ENCODE measurements around the gene ITGAX.

The ITGAX gene

DNA sequence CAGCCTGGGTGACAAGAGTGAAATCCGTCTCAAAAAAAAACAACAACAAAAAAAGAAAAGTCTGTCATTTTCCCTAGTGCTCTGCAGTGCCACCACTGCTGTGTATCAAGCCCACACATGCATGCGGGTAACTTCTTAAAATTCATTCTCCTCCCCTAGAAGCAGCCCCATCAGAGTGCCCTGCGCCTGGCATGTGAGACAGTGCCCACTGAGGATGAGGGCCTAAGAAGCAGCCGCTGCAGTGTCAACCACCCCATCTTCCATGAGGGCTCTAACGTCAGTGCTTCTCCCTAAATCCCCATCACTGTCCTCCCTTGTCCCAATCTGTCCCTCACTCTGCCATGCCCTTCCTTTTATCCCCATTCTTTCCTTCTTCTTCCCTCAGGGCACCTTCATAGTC is 62.9 kb downstream of the ITGAX start:
- Histone ChIP-seq H4K20me1 (ENCODE audit: insufficient read depth, low read length) (no peaks in the 10 kb centered on the region), H3K9ac (ENCODE audit: low read length) (no peak overlapping the region), H3F3A (ENCODE audit: insufficient read depth, low read length) (no peaks in the 10 kb centered on the region), H2AFZ (ENCODE audit: low read length) (no peak overlapping the region), H3K27ac (ENCODE audit: low read length) (no peak overlapping the region), H3K27me3 (replicated peaks; ENCODE audit: insufficient read depth, low read length) (peaks cover 26% of the 10 kb centered on the region; the same call in 1 of the 2 replicates), H3K4me1 (ENCODE audit: low read length) (no peaks in the 10 kb centered on the region), H3K9me2 (replicated peaks; ENCODE audit: insufficient read depth, low read length) (no peaks in the 10 kb centered on the region), H3K4me3 (ENCODE audit: low read length) (no peak overlapping the region), H3K36me3 (replicated peaks; ENCODE audit: insufficient read depth, low read length) (no peaks in the 10 kb centered on the region), H3K79me2 (ENCODE audit: low read length) (no peaks in the 10 kb centered on the region), H3K9me3 (replicated peaks; ENCODE audit: insufficient read depth, low read length) (no peaks in the 10 kb centered on the region), H3K4me2 (ENCODE audit: low read depth, low read length) (no peak overlapping the region)
- no peak for TF ChIP-seq EZH2phosphoT487 (IDR thresholded peaks at IDR 0.05; ENCODE audit: low read length)
- no peak for TF ChIP-seq EZH2 (optimal IDR thresholded peaks at IDR 0.05; ENCODE audit: low read depth, low read length)
- TF ChIP-seq, protein P1, sequence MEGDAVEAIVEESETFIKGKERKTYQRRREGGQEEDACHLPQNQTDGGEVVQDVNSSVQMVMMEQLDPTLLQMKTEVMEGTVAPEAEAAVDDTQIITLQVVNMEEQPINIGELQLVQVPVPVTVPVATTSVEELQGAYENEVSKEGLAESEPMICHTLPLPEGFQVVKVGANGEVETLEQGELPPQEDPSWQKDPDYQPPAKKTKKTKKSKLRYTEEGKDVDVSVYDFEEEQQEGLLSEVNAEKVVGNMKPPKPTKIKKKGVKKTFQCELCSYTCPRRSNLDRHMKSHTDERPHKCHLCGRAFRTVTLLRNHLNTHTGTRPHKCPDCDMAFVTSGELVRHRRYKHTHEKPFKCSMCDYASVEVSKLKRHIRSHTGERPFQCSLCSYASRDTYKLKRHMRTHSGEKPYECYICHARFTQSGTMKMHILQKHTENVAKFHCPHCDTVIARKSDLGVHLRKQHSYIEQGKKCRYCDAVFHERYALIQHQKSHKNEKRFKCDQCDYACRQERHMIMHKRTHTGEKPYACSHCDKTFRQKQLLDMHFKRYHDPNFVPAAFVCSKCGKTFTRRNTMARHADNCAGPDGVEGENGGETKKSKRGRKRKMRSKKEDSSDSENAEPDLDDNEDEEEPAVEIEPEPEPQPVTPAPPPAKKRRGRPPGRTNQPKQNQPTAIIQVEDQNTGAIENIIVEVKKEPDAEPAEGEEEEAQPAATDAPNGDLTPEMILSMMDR (IDR thresholded peaks at IDR 0.05; ENCODE audit: low read length): no peak
- no peak for DNase-seq

DNA sequence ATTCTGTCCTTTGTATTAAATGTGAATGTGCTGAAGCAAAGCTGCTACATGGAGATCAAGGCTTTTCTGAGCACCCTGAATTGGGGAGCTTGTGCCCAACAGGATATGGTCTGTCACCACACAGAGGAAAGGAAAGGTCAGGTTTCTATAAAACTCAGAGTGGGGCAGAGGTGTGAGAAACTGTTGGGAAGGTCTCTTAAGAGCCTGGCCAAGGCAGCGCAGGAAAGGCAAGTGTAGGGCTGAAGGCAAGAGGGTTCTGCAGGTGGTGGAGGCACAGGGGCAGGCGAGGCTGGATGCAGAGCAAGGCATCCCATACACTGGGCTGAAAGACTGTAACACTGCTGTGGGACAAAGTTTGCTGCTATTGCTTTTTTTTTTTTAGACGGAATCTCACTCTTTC is 65.1 kb downstream of the ITGAX start:
- Histone ChIP-seq H3K9me3 (replicated peaks; ENCODE audit: insufficient read depth, low read length) (no peaks in the 10 kb centered on the region), H3K4me2 (ENCODE audit: low read depth, low read length) (no peak overlapping the region), H3K9ac (ENCODE audit: low read length) (no peak overlapping the region), H4K20me1 (ENCODE audit: insufficient read depth, low read length) (no peaks in the 10 kb centered on the region), H3K4me1 (ENCODE audit: low read length) (no peaks in the 10 kb centered on the region), H3K9me2 (replicated peaks; ENCODE audit: insufficient read depth, low read length) (no peaks in the 10 kb centered on the region), H2AFZ (ENCODE audit: low read length) (no peak overlapping the region), H3K27ac (ENCODE audit: low read length) (no peak overlapping the region), H3F3A (ENCODE audit: insufficient read depth, low read length) (no peaks in the 10 kb centered on the region), H3K79me2 (ENCODE audit: low read length) (no peaks in the 10 kb centered on the region), H3K27me3 (replicated peaks; ENCODE audit: insufficient read depth, low read length) (peaks cover 13% of the 10 kb centered on the region; the same call in 1 of the 2 replicates), H3K4me3 (ENCODE audit: low read length) (no peak overlapping the region), H3K36me3 (replicated peaks; ENCODE audit: insufficient read depth, low read length) (no peaks in the 10 kb centered on the region)
- no peak for TF ChIP-seq EZH2 (optimal IDR thresholded peaks at IDR 0.05; ENCODE audit: low read depth, low read length)
- no peak for TF ChIP-seq EZH2phosphoT487 (IDR thresholded peaks at IDR 0.05; ENCODE audit: low read length)
- TF ChIP-seq, protein P1 (IDR thresholded peaks at IDR 0.05; ENCODE audit: low read length): no peak
- DNase-seq: no peak

DNA sequence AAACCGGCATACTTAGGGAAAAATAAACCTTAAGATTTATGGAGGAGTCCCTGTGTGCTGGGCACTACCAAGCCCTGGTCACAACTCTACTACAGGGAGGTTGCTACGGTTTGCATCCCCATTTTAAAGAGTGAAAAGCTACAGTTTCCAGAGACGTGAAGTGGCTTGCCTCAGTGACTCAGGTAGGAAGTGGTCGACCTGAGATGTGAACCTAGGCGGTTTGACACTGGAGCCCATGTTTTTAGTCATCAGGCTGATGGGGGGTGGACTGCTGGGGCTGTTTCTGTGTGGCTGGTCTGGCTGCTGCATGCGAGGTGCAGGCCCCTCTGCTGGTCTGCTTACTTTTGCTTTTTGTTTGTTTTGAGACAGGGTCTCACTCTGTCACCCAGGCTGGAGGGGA is 66.6 kb downstream of the ITGAX start:
- Histone ChIP-seq H3K4me2 (ENCODE audit: low read depth, low read length) (no peak overlapping the region), H3K9ac (ENCODE audit: low read length) (no peak overlapping the region), H4K20me1 (ENCODE audit: insufficient read depth, low read length) (no peaks in the 10 kb centered on the region), H3K9me2 (replicated peaks; ENCODE audit: insufficient read depth, low read length) (no peaks in the 10 kb centered on the region), H3K27ac (ENCODE audit: low read length) (no peak overlapping the region), H3K4me1 (ENCODE audit: low read length) (no peaks in the 10 kb centered on the region), H2AFZ (ENCODE audit: low read length) (no peak overlapping the region), H3K36me3 (replicated peaks; ENCODE audit: insufficient read depth, low read length) (no peaks in the 10 kb centered on the region), H3K4me3 (ENCODE audit: low read length) (no peak overlapping the region), H3F3A (ENCODE audit: insufficient read depth, low read length) (no peaks in the 10 kb centered on the region), H3K9me3 (replicated peaks; ENCODE audit: insufficient read depth, low read length) (no peaks in the 10 kb centered on the region), H3K79me2 (ENCODE audit: low read length) (no peaks in the 10 kb centered on the region), H3K27me3 (replicated peaks; ENCODE audit: insufficient read depth, low read length) (0 out of 2 replicates have a peak, but pooled peaks cover under 1% of the 10 kb centered on the region)
- TF ChIP-seq, protein P1 (IDR thresholded peaks at IDR 0.05; ENCODE audit: low read length): no peak
- TF ChIP-seq EZH2 (optimal IDR thresholded peaks at IDR 0.05; ENCODE audit: low read depth, low read length) (no peak), EZH2phosphoT487 (IDR thresholded peaks at IDR 0.05; ENCODE audit: low read length) (no peak)
- no peak for DNase-seq
